ENCODE measurements around the gene NKD1.

The NKD1 gene

GRCh38 chr16:50624449-50624970 lies 76.3 kb downstream of the NKD1 start:
- no peak for DNase-seq (ENCODE audit: low read depth)

GRCh38 chr16:50625374-50625773 lies 77.2 kb downstream of the NKD1 start:
- TF ChIP-seq, protein P1, sequence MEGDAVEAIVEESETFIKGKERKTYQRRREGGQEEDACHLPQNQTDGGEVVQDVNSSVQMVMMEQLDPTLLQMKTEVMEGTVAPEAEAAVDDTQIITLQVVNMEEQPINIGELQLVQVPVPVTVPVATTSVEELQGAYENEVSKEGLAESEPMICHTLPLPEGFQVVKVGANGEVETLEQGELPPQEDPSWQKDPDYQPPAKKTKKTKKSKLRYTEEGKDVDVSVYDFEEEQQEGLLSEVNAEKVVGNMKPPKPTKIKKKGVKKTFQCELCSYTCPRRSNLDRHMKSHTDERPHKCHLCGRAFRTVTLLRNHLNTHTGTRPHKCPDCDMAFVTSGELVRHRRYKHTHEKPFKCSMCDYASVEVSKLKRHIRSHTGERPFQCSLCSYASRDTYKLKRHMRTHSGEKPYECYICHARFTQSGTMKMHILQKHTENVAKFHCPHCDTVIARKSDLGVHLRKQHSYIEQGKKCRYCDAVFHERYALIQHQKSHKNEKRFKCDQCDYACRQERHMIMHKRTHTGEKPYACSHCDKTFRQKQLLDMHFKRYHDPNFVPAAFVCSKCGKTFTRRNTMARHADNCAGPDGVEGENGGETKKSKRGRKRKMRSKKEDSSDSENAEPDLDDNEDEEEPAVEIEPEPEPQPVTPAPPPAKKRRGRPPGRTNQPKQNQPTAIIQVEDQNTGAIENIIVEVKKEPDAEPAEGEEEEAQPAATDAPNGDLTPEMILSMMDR (IDR thresholded peaks at IDR 0.05; ENCODE audit: control insufficient read depth, insufficient read depth, low read depth, low read length, missing control alignments): no peak
- DNase-seq (ENCODE audit: low read depth): no peak
- no peak overlapping the region for H3K4me3 ChIP-seq (ENCODE audit: control insufficient read depth, low read depth, low read length)

More at GRCh38 chr16:50624449-50624970, 76.3 kb downstream of the NKD1 start:
- TF ChIP-seq, protein P1 (IDR thresholded peaks at IDR 0.05; ENCODE audit: control insufficient read depth, insufficient read depth, low read depth, low read length, missing control alignments): no peak
- H3K4me3 ChIP-seq (ENCODE audit: control insufficient read depth, low read depth, low read length): no peak overlapping the region

DNA sequence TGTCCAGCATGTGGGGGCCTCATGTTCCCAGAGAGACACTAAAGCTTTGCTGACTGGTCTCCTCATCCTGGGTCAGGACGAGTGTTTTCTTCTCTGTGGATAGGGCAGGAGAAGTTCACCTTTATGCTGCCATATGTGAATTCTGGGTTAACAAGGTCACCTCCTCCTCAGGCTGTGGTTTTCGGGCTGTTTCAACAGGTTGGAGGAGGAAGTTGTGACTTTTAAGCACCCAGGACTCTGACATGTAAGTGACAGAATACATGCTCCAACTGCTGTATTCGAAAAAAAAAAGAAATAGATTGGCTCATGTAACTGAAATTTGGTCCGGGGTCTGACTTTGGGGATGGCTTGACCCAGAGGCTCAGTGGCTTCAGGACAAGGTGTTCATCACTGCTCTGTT lies 78.7 kb downstream of the NKD1 start:
- DNase-seq (ENCODE audit: low read depth): no peak
- H3K4me3 ChIP-seq (ENCODE audit: control insufficient read depth, low read depth, low read length): no peak overlapping the region
- TF ChIP-seq, protein P1 (IDR thresholded peaks at IDR 0.05; ENCODE audit: control insufficient read depth, insufficient read depth, low read depth, low read length, missing control alignments): no peak

DNA sequence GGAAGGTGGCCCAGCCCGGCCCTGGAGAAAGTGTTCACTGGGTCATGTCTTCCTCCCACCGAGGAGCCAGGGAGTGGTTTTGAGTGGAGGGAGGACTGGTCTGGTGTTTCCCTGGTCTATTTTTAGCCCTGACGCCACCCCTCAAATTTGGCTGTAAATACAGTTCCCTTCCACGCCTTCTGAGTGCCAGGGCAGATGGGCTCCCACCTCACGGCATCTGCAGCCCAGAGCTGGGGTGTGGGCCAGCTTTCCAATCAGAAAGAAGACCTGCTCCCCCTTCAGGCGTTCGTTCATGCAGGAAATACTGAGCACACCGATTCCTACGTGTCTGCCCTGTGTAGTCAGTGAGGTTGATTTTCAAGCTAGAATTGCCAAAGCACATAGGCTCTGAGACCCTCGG lies 79.2 kb downstream of the NKD1 start:
- no peak overlapping the region for H3K4me3 ChIP-seq (ENCODE audit: control insufficient read depth, low read depth, low read length)
- no peak for DNase-seq (ENCODE audit: low read depth)
- TF ChIP-seq, protein P1 (IDR thresholded peaks at IDR 0.05; ENCODE audit: control insufficient read depth, insufficient read depth, low read depth, low read length, missing control alignments): peak; percentile 16

- TF ChIP-seq, protein P1 (IDR thresholded peaks at IDR 0.05; ENCODE audit: control insufficient read depth, insufficient read depth, low read depth, low read length, missing control alignments): no peak
- H3K4me3 ChIP-seq (ENCODE audit: control insufficient read depth, low read depth, low read length): no peak overlapping the region
- no peak for DNase-seq (ENCODE audit: low read depth)
These were observed 80.1 kb downstream of the NKD1 start for GRCh38 chr16:50628156-50628802.

GRCh38 chr16:50629334-50629733 lies 81.1 kb downstream of the NKD1 start:
- TF ChIP-seq, protein P1 (IDR thresholded peaks at IDR 0.05; ENCODE audit: control insufficient read depth, insufficient read depth, low read depth, low read length, missing control alignments): no peak
- DNase-seq (ENCODE audit: low read depth): no peak
- no peak overlapping the region for H3K4me3 ChIP-seq (ENCODE audit: control insufficient read depth, low read depth, low read length)

Data from AG09309 (cell line).